HG03175 (cell line): Measurements from ENCODE around the gene CHRNE.
"Not testable (repeated sequence)": the region's sequence is repeated elsewhere in the genome, so short reads cannot be mapped to it uniquely, and the experiment has no call there.

Experiments used
- ATAC-seq: cut with Tn5 transposase; IDR thresholded peaks from one replicate; pipeline ENCODE4 v1.9.1; 2021; ENCODE audit warnings: mild to moderate bottlenecking, moderate library complexity; ENCODE audit not compliant: unreplicated experiment

Gene CHRNE

GRCh38 chr17:4908301-4908700 is 5.4 kb upstream of the CHRNE start:
- no peak for ATAC-seq

- not testable (repeated sequence) for ATAC-seq
Observed at GRCh38 chr17:4906642-4907041, 3.7 kb upstream of the CHRNE start.

GRCh38 chr17:4902540-4902939 is 358 bp downstream of the CHRNE start:
- ATAC-seq, result no peak

- ATAC-seq, result no peak
Observed at GRCh38 chr17:4901648-4902344, 1.1 kb downstream of the CHRNE start.

- ATAC-seq, result no peak
Observed at GRCh38 chr17:4901108-4901647, 1.7 kb downstream of the CHRNE start.

- no peak for ATAC-seq
Observed at GRCh38 chr17:4900231-4901107, 2.4 kb downstream of the CHRNE start.

- ATAC-seq, result peak; percentile 38
Observed at GRCh38 chr17:4899341-4900230, 3.3 kb downstream of the CHRNE start, which contains the start of gene C17orf107. Gene C17orf107 (plus strand): TSS chr17:4899536. CDS start chr17:4899763, 227 bp downstream.

- ATAC-seq, result no peak
Observed at GRCh38 chr17:4898927-4899326, 4.0 kb downstream of the CHRNE start.

GRCh38 chr17:4898351-4898750 is 4.5 kb downstream of the CHRNE start:
- no peak for ATAC-seq

GRCh38 chr17:4897785-4898184 is 5.1 kb downstream of the CHRNE start:
- ATAC-seq, result no peak

GRCh38 chr17:4897198-4897687 is 5.7 kb downstream of the CHRNE start:
- no peak for ATAC-seq

GRCh38 chr17:4896332-4897197 is 6.3 kb downstream of the CHRNE start:
- ATAC-seq, result no peak

- ATAC-seq, result no peak
Observed at GRCh38 chr17:4895657-4896331, 7.1 kb downstream of the CHRNE start.

GRCh38 chr17:4895121-4895520 is 7.8 kb downstream of the CHRNE start:
- ATAC-seq, result no peak

GRCh38 chr17:4893721-4894560 is 9.0 kb downstream of the CHRNE start:
- ATAC-seq, result no peak

- no peak for ATAC-seq
Observed at GRCh38 chr17:4893272-4893671, 9.6 kb downstream of the CHRNE start.

GRCh38 chr17:4892499-4893221 is 10.2 kb downstream of the CHRNE start:
- ATAC-seq, result no peak
